Measurements from ENCODE around the gene VAMP3.

DNA sequence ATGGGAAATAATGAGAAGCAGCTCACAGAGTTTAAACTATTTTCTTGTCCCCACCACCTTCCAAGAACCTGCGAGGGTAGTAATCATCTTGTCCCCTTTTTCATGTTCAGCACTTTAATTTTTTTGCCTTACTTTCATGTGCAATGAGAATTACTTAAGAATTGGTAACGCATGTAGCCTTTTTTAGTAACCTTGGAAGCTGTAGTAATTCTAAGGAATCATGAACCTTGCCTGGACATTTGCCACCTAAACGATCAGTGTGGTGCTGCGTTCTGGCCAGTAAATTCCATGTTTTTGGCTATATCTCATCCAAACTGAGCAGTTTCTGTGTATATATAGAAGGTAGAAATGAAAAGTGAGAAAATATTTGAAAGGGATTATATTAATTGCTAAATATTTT lies 3.9 kb upstream of the VAMP3 start:
- TF ChIP-seq POLR2A (IDR thresholded peaks at IDR 0.05): no peak
- TF ChIP-seq CTCF (IDR thresholded peaks at IDR 0.05): no peak

Data from Peyer's patch (tissue), 4 donors.